ENCODE data around the gene PPP3R1.

The PPP3R1 gene

DNA sequence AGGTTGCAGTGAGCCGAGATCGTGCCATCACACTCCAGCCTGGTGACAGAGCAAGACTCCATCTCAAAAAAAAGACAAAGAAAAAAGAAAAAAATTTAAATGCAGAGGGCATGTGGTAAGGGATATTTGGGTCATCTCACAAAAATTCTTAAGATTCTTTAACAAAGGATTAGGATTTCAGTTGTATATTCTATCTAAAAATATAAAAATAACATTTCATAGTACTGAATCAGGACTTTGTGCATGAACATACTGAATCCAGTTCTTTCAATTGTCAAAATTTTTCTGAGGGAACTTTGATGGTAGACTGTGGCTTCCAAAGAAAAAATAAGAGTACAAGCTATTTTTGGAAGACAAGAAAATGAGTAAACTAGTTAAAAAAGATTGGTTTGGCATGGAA, 6.5 kb upstream of the PPP3R1 start:
- no peak for DNase-seq (ENCODE audit: low spot score)

DNA sequence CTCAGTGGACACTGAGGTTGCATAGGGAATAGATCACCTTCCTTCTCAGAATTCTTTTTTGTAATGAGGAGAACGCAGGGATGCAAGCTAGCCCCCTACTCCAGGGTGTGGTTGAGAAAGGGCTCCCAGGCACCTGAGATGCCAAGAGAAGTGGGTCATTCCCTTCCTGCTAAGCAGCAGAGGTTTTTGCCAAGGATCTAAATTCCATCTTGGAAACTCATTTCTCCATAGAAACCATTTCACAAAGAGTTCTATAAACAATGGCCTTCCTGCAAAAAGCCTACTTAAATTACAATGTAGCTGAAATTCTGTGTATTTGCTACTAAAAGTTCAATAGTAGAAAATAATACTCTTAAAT, 3.7 kb upstream of the PPP3R1 start:
- no peak for DNase-seq (ENCODE audit: low spot score)

- peak; percentile 64 for DNase-seq (ENCODE audit: low spot score)
Measured at GRCh38 chr2:68253219-68254068, 1.1 kb upstream of the PPP3R1 start.

DNA sequence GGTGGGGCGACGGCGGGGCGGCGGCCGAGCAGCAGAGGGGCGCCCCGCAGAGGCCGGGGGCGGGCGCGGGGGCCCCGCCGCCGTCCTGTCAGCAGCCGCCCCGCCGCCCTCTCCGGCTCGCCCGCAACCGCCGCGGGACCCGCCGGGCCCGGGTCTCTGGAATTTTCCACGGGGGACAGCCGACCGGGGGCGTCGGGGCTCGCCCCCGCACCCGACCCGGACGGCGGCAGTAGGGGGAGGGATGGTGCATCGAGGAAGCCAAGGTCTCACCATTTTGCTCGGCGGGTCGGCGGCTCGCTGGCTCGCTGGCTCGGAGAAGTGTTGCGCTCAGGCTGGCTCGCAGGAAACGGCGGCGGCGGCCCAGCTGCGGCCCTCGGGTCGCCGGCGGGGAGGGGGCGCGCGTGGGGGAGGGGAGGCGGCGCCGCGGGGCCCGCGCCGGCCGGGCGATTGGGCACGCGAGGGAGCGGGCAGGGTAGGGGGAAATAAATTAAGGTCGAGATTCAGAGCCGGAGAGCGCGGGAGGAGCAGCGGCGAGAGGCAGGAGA, 405 bp downstream of the PPP3R1 start:
- peak; percentile 54 for DNase-seq (ENCODE audit: low spot score)

DNA sequence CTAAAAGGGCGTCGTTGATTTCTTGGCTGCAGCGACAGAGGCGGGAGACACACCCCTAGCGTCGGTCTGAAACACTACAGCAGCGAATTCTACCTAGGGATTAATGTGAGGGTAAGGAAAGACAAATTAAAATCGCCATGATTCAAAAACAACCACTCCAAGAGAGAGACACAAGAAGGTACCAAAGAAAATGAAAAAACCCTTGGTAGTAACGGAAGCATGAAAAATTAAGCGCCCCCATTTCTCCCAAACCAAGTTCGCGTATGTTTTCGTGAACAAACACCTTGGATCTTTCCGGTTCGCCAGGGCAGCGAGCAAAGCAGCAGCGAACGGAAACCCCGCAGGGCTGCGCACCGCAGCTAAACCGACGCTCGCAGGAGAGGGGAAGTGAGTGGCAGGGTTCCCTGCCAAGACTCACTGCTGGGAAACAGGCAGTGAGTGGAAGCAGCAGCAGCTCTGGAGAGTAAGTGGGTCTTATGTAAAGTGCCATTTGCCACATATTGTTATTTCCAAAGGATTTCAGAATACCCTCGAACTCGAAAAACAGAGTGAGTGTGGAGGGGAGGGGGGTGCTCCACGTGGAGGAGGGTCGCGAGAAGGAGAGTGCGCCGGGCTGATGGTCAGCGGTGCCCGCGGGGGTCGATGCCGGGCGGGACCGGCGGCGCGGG, 1.0 kb downstream of the PPP3R1 start:
- DNase-seq (ENCODE audit: low spot score) = peak; percentile 95

GRCh38 chr2:68250652-68251186, 1.6 kb downstream of the PPP3R1 start:
- DNase-seq (ENCODE audit: low spot score) = no peak

DNA sequence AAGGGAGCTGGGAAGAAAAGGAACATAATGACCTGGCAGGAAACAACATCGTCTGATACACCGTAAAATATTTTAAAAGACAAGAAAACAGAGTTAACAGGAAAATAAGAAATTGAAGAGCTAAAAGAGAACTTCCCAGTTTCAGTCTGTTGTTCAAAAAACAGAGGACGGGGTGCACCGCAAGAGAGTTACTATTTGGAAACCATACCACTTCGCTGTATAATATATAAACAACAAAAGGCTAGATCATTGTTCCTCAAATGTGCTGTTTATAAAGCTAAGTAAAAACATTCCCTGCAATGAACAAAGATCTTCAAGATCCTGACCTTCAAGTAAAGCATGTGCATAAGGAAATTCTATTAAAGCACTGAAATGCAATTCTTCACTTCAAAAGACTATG, 2.1 kb downstream of the PPP3R1 start:
- peak; percentile 30 for DNase-seq (ENCODE audit: low spot score)

DNA sequence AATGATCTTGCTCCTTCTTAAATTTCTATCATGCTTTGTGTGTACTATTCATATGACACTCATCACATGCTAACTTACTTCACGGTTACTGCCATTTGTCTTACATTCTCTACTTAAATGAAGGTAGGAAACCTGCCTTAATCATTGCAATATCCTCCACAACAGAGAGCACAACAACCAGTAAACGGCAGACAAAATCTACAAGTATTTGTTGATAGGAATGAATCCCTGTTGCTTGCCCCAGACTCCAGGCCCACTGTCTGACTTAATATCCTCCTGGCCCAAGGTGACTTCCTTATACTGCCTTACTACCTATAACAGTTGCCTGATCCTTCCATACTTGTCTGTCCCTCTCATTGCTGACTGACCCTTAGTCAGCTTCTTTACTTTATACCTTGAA, 3.5 kb downstream of the PPP3R1 start:
- no peak for DNase-seq (ENCODE audit: low spot score)

- DNase-seq (ENCODE audit: low spot score) = no peak
Measured at GRCh38 chr2:68248361-68248760, 4.0 kb downstream of the PPP3R1 start.

DNA sequence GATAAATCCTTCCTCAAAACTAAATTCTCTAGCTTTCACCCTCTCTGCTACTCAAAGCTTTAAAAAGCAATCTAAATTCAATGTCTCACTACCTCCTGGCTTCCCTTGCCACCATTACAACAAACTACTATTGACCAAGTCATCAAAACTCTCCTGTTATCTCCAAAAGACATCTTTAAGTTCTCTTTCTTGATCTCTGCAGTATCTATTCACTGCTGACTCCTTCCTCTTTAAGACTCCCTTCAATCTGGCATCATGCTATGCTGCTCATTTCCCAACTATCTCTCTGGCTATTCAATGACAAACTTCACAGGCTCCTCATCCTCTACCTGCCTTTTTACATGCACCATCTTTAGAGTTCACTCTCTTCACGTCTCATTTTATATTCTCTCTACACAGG, 5.9 kb downstream of the PPP3R1 start:
- DNase-seq (ENCODE audit: low spot score) = no peak

GRCh38 chr2:68245672-68246071, 6.7 kb downstream of the PPP3R1 start:
- DNase-seq (ENCODE audit: low spot score) = no peak

GRCh38 chr2:68245066-68245465, 7.3 kb downstream of the PPP3R1 start:
- no peak for DNase-seq (ENCODE audit: low spot score)

GRCh38 chr2:68244456-68244855, 7.9 kb downstream of the PPP3R1 start:
- DNase-seq (ENCODE audit: low spot score) = no peak

GRCh38 chr2:68241732-68242131, 10.6 kb downstream of the PPP3R1 start:
- DNase-seq (ENCODE audit: low spot score) = no peak

- no peak for DNase-seq (ENCODE audit: low spot score)
Measured at GRCh38 chr2:68240446-68240845, 11.9 kb downstream of the PPP3R1 start.

DNA sequence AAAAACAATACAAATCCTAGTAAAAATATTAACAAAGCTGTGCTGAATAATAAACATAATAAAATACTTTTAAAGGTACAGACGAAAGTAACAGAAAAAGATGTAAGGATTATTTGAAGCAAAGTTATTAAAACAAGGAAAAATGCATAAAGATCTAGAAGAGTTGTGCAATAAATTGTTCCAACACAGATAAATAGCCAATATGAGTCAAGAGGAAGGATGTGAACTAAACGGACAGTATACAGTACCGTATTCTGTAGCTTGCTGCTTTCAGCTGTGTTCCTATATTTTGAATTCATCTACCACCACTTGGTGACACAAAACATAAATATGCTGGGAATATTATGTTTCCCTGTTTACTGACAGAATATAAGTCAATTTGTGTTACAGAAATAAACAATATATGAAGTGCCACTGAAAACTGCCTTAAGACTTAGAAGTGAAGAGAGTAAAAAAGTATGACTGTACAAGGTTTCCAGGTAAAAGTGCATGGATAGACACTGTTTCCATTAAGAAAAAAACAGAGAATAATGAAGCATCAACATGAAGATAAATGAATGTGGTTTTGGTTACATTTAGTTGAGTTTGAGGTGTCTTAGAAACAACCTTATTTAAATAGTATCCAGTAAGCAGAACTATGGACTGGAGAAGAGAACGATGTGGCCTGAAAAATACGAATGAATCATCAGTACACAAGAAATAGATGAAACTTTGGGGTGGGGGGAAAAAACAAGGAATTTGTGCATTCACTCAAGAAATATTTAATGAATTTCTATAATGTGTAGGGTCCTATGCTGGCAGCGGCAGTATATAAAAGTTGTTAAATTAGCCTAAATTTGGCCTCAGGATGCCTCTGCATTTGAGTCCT, 13.1 kb downstream of the PPP3R1 start:
- DNase-seq (ENCODE audit: low spot score) = no peak

GRCh38 chr2:68237976-68238580, 14.3 kb downstream of the PPP3R1 start:
- no peak for DNase-seq (ENCODE audit: low spot score)

- no peak for DNase-seq (ENCODE audit: low spot score)
Measured at GRCh38 chr2:68237404-68237803, 14.9 kb downstream of the PPP3R1 start.

DNA sequence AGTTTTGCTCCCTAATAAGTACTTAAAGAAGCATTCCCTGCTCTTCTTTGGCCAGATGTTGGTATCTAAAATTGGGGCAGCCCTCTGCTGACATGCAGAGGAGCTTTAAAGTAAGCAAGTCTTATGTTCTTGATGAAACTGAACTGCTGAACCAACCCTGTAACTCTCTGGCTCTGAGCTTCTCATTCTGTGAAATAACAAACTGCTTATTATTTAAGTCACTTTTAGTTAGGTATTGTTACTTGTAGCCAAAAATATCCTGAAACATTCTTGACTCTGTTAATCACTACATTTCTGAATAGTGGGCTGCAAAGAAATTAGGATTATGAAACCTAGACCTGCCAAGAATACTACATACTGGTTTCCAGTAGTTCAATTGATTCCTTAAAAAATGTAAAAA, 15.5 kb downstream of the PPP3R1 start:
- DNase-seq (ENCODE audit: low spot score) = no peak

GRCh38 chr2:68236103-68236734, 16.1 kb downstream of the PPP3R1 start:
- DNase-seq (ENCODE audit: low spot score) = no peak

- no peak for DNase-seq (ENCODE audit: low spot score)
Measured at GRCh38 chr2:68235090-68235489, 17.2 kb downstream of the PPP3R1 start.
